ENCODE measurements around the gene VDR. TPM values are rescaled to one million over a fixed set of nuclear protein-coding genes. Genes with fewer than 3 reads are reported as not detected.

The VDR gene
- total and polyA plus RNA-seq, 4 donors: 2.2 to 9.3 (median 7.4) TPM

DNA sequence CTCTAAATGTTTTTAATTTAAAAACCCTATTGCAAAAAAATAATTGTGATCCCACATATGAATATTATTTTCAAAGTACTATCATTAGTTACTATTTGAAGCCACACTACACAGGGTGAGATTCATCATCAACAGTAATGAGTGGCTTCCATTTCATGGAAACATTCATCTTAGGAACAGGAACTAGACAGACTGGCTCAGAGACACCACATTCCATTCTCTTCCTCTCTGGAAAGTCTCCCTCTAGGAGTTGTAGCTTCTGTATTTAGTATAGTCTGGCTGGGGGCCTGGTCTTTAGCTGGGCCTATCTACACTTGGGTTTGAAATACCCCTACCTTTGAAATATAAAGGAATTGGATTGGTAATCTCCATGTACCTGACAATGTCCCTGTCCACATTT, 6.2 kb upstream of the VDR start:
- DNase-seq (no peak), ATAC-seq (ENCODE audit: low FRiP score) (no peak)
- intact Hi-C loops (cut with DNase I): no loop called here
- Histone ChIP-seq H3K36me3 (ENCODE audit: control insufficient read depth in 1 of 2, insufficient read depth in 2 of 2, low read length in 1 of 2) (no peaks in the 10 kb centered on the region), H3K9me3 (ENCODE audit: control insufficient read depth, low read length) (no peaks in the 10 kb centered on the region), H3K27me3 (ENCODE audit: control insufficient read depth in 1 of 2, insufficient read depth in 2 of 2, low read length in 1 of 2) (no peaks in the 10 kb centered on the region), H3K4me3 (ENCODE audit: low read length in 2 of 2) (no peak overlapping the region), H3K27ac (ENCODE audit: low read depth in 1 of 2, low read length in 2 of 2) (no peak overlapping the region), H3K4me1 (ENCODE audit: control insufficient read depth in 1 of 2, insufficient read depth in 2 of 2, low read length in 2 of 2) (no peaks in the 10 kb centered on the region)

DNA sequence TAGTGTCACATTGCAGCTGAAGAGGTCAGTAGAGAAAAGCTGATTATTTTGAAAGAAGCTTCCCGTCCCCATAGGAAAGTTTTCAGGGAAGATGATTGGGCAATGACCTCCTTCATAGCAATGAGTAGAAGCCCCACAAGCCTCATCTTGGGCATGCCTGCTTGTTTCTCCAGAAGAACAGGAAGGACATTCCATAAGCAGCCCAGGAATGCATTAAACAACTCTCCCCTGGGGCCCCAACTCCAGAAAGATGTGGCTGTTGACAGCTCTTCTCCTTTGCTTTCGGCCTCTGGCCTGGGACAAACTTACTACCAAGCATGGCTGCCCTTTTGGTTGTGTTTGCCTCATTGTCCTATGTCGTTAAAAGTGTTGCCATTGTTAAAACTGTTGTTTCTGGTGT, 5.7 kb upstream of the VDR start:
- Histone ChIP-seq H3K27ac (ENCODE audit: low read depth in 1 of 2, low read length in 2 of 2) (no peak overlapping the region), H3K27me3 (ENCODE audit: control insufficient read depth in 1 of 2, insufficient read depth in 2 of 2, low read length in 1 of 2) (no peaks in the 10 kb centered on the region), H3K4me3 (ENCODE audit: low read length in 2 of 2) (no peak overlapping the region), H3K36me3 (ENCODE audit: control insufficient read depth in 1 of 2, insufficient read depth in 2 of 2, low read length in 1 of 2) (no peaks in the 10 kb centered on the region), H3K4me1 (ENCODE audit: control insufficient read depth in 1 of 2, insufficient read depth in 2 of 2, low read length in 2 of 2) (no peaks in the 10 kb centered on the region), H3K9me3 (ENCODE audit: control insufficient read depth, low read length) (no peaks in the 10 kb centered on the region)
- no peak for DNase-seq
- intact Hi-C loops (cut with DNase I): no loop called here
- 76 to 93% methylated on average over 3 of the region's 3 CpGs for WGBS, 2 donors
- no peak for ATAC-seq (ENCODE audit: low FRiP score)

DNA sequence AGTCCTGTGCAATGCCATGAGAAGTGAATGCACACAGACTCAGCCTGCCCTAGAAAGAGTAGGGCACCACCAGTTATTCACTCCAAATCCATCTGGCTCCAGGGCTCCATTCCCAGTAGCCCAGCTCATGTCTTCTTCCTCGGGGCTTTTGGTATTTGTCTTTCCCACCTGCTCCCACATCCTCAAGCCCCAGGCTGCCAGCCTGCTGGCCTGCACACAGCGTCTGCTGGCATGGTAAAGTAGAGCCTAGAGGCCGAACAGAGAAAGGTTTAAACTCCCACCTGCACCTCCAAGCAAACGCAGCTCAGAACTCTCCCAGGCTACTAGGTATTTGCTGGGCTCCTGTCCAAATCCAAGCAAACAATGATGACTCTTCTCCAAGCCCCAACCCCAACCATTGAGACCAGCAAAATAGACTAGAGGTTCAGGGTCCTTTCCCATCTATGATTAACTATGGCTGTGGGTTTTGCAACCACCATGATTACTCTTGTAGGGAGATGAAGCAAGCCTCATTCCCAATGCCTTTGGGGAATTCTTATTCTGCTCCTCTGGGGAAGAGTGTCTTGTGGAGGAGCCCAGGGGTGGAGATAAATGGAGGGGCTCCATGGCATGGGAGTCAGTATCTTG, 5.2 kb upstream of the VDR start:
- 89 to 91% methylated on average over 4 of the region's 4 CpGs for WGBS, 2 donors
- DNase-seq: no peak
- intact Hi-C loops (cut with DNase I): loop anchor here in 1 of 2 donors (5.0 kb wide), 1 partner anchor 37 kb away; no protein-coding TSS in a partner anchor

DNA sequence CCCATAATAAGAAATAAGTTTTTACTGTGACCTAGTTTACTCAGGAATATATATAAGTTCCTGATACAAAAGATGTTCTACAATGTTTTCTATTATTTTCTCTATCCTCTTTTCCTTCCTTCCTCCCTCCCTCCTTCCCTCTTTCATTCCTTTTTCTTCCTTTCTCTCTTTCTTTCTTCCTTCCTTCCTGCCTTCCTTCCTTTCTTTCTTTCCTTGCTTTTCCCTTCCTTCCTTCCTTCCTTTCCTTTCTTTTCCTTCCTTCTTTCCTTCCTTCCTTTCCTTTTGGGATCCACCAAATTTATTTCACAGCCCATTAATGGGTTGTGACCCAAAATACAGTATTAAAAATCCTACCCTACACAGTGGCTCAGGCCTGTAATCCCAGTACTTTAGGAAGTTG, 3.9 kb upstream of the VDR start:
- Histone ChIP-seq H3K9me3 (ENCODE audit: control insufficient read depth, low read length) (no peaks in the 10 kb centered on the region), H3K27ac (ENCODE audit: low read depth in 1 of 2, low read length in 2 of 2) (no peak overlapping the region), H3K27me3 (ENCODE audit: control insufficient read depth in 1 of 2, insufficient read depth in 2 of 2, low read length in 1 of 2) (no peaks in the 10 kb centered on the region), H3K4me1 (ENCODE audit: control insufficient read depth in 1 of 2, insufficient read depth in 2 of 2, low read length in 2 of 2) (no peaks in the 10 kb centered on the region), H3K36me3 (ENCODE audit: control insufficient read depth in 1 of 2, insufficient read depth in 2 of 2, low read length in 1 of 2) (no peaks in the 10 kb centered on the region), H3K4me3 (ENCODE audit: low read length in 2 of 2) (no peak overlapping the region)
- DNase-seq (no peak), ATAC-seq (ENCODE audit: low FRiP score) (no peak)
- intact Hi-C loops (cut with DNase I): loop anchor here in 1 of 2 donors (5.0 kb wide), 1 partner anchor 39 kb away; no protein-coding TSS in a partner anchor

More for the DNA sequence above, 5.2 kb upstream of the VDR start:
- Histone ChIP-seq H3K27ac (ENCODE audit: low read depth in 1 of 2, low read length in 2 of 2) (no peak overlapping the region), H3K4me3 (ENCODE audit: low read length in 2 of 2) (no peak overlapping the region), H3K9me3 (ENCODE audit: control insufficient read depth, low read length) (no peaks in the 10 kb centered on the region), H3K4me1 (ENCODE audit: control insufficient read depth in 1 of 2, insufficient read depth in 2 of 2, low read length in 2 of 2) (no peaks in the 10 kb centered on the region), H3K36me3 (ENCODE audit: control insufficient read depth in 1 of 2, insufficient read depth in 2 of 2, low read length in 1 of 2) (no peaks in the 10 kb centered on the region), H3K27me3 (ENCODE audit: control insufficient read depth in 1 of 2, insufficient read depth in 2 of 2, low read length in 1 of 2) (no peaks in the 10 kb centered on the region)
- no peak for ATAC-seq (ENCODE audit: low FRiP score)

DNA sequence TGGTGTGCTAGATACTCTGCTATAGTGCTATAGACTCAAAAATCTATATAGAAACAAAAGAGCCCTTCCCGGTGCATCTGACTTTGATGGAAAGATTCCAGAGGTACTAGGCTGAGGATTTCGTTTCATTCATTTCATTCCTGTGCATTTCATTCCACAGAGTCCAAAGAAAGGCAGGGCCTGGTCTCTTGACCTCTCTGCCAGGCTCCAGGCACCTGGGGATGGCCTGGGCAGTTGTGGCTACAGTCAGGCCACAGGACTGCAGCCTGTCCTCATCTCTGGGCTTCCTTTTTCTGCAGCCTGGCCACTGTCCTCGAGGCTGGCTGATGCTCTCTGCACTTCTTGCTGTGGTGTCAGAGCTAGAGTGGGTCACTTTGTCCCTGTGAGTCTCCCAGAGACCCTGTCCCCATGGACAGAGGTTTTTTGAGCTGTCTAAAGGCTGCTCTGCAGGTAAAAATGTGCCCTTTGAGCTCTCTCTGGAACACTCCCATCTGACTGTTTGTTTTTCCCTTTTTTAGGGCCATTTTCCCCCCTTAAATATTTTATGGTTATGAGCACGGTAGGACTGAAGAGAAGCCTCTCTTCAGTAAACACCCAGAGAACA, 3.2 kb upstream of the VDR start:
- no peak for ATAC-seq (ENCODE audit: low FRiP score)
- H3K36me3 ChIP-seq (ENCODE audit: control insufficient read depth in 1 of 2, insufficient read depth in 2 of 2, low read length in 1 of 2): no peaks in the 10 kb centered on the region
- no peak overlapping the region for H3K27ac ChIP-seq (ENCODE audit: low read depth in 1 of 2, low read length in 2 of 2)
- H3K4me1 ChIP-seq (ENCODE audit: control insufficient read depth in 1 of 2, insufficient read depth in 2 of 2, low read length in 2 of 2): peaks cover 0 to 5% of the 10 kb centered on the region in 2 donors
- WGBS, 2 donors: 50 to 71% methylated on average over 4 of the region's 4 CpGs
- no peaks in the 10 kb centered on the region for H3K9me3 ChIP-seq (ENCODE audit: control insufficient read depth, low read length)
- no peak for DNase-seq
- no peaks in the 10 kb centered on the region for H3K27me3 ChIP-seq (ENCODE audit: control insufficient read depth in 1 of 2, insufficient read depth in 2 of 2, low read length in 1 of 2)
- intact Hi-C loops (cut with DNase I): loop anchor here in 1 of 2 donors (5.0 kb wide), 1 partner anchor 39 kb away; no protein-coding TSS in a partner anchor
- no peak overlapping the region for H3K4me3 ChIP-seq (ENCODE audit: low read length in 2 of 2)

DNA sequence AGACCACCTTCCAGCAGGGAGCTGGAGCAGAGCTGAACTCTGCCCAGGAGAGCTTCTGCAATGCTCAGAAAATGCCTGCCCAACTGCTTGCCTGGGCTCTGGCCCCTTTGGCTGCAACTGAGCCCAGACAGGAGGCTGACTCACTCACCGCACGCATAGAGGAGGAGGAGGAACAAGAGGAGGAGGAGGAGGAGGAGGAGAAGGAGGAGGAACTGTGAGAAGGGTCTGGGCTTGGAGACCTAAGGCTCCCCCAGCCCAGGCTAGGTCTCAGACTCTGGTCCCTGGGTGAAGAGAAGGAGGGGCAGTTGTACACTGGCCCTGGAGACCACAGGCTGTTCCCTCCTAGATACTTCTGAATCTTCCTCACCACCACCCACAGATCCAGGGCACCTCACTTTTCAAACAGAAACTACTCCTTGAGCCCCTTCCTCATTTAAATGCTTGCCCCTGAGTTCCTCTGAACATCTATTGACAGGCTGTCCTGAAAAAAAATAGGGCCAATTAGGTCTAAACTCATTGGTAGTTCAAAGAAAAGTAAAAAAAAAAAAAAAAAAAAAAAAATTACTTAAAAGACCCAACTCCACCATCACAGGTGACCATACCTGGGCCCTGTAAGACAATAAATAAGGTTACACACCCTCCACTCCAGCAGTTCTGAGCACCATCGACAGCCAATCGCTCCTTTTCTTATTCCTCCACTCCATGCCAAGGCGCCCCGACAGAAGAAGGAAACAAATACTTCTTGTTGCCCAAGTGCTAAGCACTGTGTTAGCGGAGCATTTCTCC, 674 bp downstream of the VDR start:
- Histone ChIP-seq H3K36me3 (ENCODE audit: control insufficient read depth in 1 of 2, insufficient read depth in 2 of 2, low read length in 1 of 2) (no peaks in the 10 kb centered on the region), H3K27me3 (ENCODE audit: control insufficient read depth in 1 of 2, insufficient read depth in 2 of 2, low read length in 1 of 2) (no peaks in the 10 kb centered on the region), H3K4me1 (ENCODE audit: control insufficient read depth in 1 of 2, insufficient read depth in 2 of 2, low read length in 2 of 2) (peaks cover 0 to 7% of the 10 kb centered on the region in 2 donors), H3K27ac (ENCODE audit: low read depth in 1 of 2, low read length in 2 of 2) (peak overlapping the region in 1 of 2 donors; percentile 39), H3K4me3 (ENCODE audit: low read length in 2 of 2) (peak overlapping the region; percentile 32 to 59), H3K9me3 (ENCODE audit: control insufficient read depth, low read length) (no peaks in the 10 kb centered on the region)
- ATAC-seq (ENCODE audit: low FRiP score) (peak; percentile 81), DNase-seq (peak; percentile 86 to 89)
- 4 to 5% methylated on average over 7 of the region's 7 CpGs for WGBS, 2 donors
- intact Hi-C loops (cut with DNase I): loop anchor here (1.0 to 5.0 kb wide), 2 partner anchors 34 to 58 kb away; partner anchors contain the start of gene TMEM106C (in 1 of the 2)

DNA sequence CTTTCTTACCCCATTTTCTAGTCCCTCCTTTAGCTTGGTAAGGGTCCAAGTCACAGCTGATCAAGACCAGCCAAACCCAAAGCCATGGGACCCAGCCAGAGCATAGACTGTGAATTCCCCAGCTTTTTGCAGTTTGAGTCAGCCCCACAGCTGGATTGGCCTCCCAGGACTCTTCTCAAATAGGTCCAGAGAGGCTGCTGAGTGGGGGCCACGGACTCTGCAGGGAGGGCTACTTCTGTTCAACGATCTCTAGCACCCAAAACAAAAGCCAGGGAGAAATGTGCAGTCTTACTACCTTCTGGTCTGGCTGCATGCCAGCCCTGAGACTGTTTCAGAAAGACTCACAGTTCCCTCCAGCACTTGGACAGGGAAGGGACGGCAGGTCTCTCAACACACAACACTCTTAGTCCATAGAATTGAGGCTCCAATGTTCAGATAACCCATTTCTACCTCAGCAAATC, 1.6 kb downstream of the VDR start:
- no peaks in the 10 kb centered on the region for H3K36me3 ChIP-seq (ENCODE audit: control insufficient read depth in 1 of 2, insufficient read depth in 2 of 2, low read length in 1 of 2)
- no peaks in the 10 kb centered on the region for H3K27me3 ChIP-seq (ENCODE audit: control insufficient read depth in 1 of 2, insufficient read depth in 2 of 2, low read length in 1 of 2)
- ATAC-seq (ENCODE audit: low FRiP score) (no peak), DNase-seq (peak; percentile 63 to 78)
- H3K4me1 ChIP-seq (ENCODE audit: control insufficient read depth in 1 of 2, insufficient read depth in 2 of 2, low read length in 2 of 2): peaks cover 0 to 7% of the 10 kb centered on the region in 2 donors
- no peaks in the 10 kb centered on the region for H3K9me3 ChIP-seq (ENCODE audit: control insufficient read depth, low read length)
- no peak overlapping the region for H3K4me3 ChIP-seq (ENCODE audit: low read length in 2 of 2)
- 2 to 8% methylated on average over 3 of the region's 3 CpGs for WGBS, 2 donors
- intact Hi-C loops (cut with DNase I): loop anchor here (1.0 to 5.0 kb wide), 2 partner anchors 33 to 59 kb away; partner anchors contain the start of gene TMEM106C (in 1 of the 2)
- H3K27ac ChIP-seq (ENCODE audit: low read depth in 1 of 2, low read length in 2 of 2): peak overlapping the region in 1 of 2 donors; percentile 39

DNA sequence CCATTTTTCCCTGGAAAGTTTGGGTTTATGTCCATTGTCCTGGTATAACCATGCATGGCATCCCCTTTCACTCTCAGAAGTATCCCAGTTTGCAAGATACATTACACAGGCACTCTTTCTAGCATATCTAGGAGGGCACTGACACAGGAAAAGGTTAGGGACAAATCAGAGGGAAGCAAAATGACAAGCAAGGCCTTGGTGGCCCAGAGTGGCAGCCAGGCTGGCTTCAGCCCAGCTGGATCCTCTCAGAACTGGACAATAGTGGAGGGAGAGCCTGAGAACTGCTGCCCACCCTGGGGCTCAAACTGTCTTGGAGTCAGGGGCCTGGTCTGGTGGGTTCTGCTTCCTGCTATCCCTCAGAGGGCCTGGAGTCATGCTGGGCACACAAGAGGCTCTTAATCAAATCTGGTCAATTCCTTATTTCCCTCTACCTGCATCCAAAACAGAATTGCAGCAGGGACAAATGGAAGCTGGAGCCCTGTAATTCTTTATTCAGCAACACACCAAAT, 2.6 kb downstream of the VDR start:
- no peak for ATAC-seq (ENCODE audit: low FRiP score)
- no peak overlapping the region for H3K27ac ChIP-seq (ENCODE audit: low read depth in 1 of 2, low read length in 2 of 2)
- H3K4me1 ChIP-seq (ENCODE audit: control insufficient read depth in 1 of 2, insufficient read depth in 2 of 2, low read length in 2 of 2): peaks cover 0 to 7% of the 10 kb centered on the region in 2 donors
- intact Hi-C loops (cut with DNase I): loop anchor here in 1 of 2 donors (5.0 kb wide), 1 partner anchor 60 kb away; the partner anchor contains the start of gene TMEM106C
- H3K27me3 ChIP-seq (ENCODE audit: control insufficient read depth in 1 of 2, insufficient read depth in 2 of 2, low read length in 1 of 2): no peaks in the 10 kb centered on the region
- H3K9me3 ChIP-seq (ENCODE audit: control insufficient read depth, low read length): no peaks in the 10 kb centered on the region
- H3K4me3 ChIP-seq (ENCODE audit: low read length in 2 of 2): no peak overlapping the region
- no peaks in the 10 kb centered on the region for H3K36me3 ChIP-seq (ENCODE audit: control insufficient read depth in 1 of 2, insufficient read depth in 2 of 2, low read length in 1 of 2)
- no peak for DNase-seq
